SK-N-MC (cell line): ENCODE data around the gene RGS16.

Experiments
- DNase-seq: peaks from one replicate; pipeline ENCODE4 v3.0.0-alpha.2; 2011; ENCODE audit warnings: low read depth, low spot score
- H3K27ac ChIP-seq: fragments of 200-600 bp; sonication (generic); 2 replicates; pipeline ENCODE4 v1.5.1; 2016; ENCODE audit warnings: mixed run types
- H3K36me3 ChIP-seq: fragments of 200-600 bp; sonication (generic); 2 replicates; pipeline ENCODE4 v1.6.1; 2017; ENCODE audit warnings: antibody characterized with exemption, low read length, mixed read lengths; ENCODE audit not compliant: insufficient read depth
- H3K4me3 ChIP-seq: fragments of 200-600 bp; sonication (generic); 2 replicates; pipeline ENCODE4 v1.5.1; 2016
- H3K9ac ChIP-seq: fragments of 200-600 bp; sonication (generic); 2 replicates; pipeline ENCODE4 v1.8.0; 2017; ENCODE audit warnings: mixed run types, mixed read lengths; ENCODE audit not compliant: insufficient read length
- H3K9me3 ChIP-seq: fragments of 200-600 bp; sonication (generic); 2 replicates; pipeline ENCODE4 v1.6.1; 2017; ENCODE audit warnings: low read depth, mild to moderate bottlenecking, antibody characterized with exemption, low read length, moderate library complexity, mixed read lengths
- EZH2 ChIP-seq: fragments of 200-600 bp; sonication (generic); IDR thresholded peaks from one replicate; pipeline ENCODE4 v1.6.1; 2017; ENCODE audit warnings: antibody characterized with exemption
- FOXP2 ChIP-seq: optimal IDR thresholded peaks from 2 replicates; pipeline ENCODE3; 2011; ENCODE audit warnings: mild to moderate bottlenecking, moderate library complexity; ENCODE audit not compliant: insufficient read depth; ENCODE audit errors: extremely low read length, control extremely low read depth
- POLR2AphosphoS5 ChIP-seq: IDR thresholded peaks from 2 replicates; pipeline ENCODE4 v1.6.1; 2012; ENCODE audit warnings: mild to moderate bottlenecking, low read depth, low read length, borderline replicate concordance

RGS16 gene

GRCh38 chr1:182643699-182644098 lies 39.5 kb upstream of the RGS16 start:
- H3K9ac ChIP-seq = no peak overlapping the region
- H3K4me3 ChIP-seq = no peak overlapping the region
- no peak overlapping the region for H3K27ac ChIP-seq
- no peak for DNase-seq
- H3K9me3 ChIP-seq = no peaks in the 10 kb centered on the region
- no peaks in the 10 kb centered on the region for H3K36me3 ChIP-seq
- TF ChIP-seq POLR2AphosphoS5 = no peak
- TF ChIP-seq FOXP2 = no peak

GRCh38 chr1:182642461-182642860 lies 38.3 kb upstream of the RGS16 start:
- no peak overlapping the region for H3K4me3 ChIP-seq
- H3K36me3 ChIP-seq = no peaks in the 10 kb centered on the region
- H3K9ac ChIP-seq = no peak overlapping the region
- H3K9me3 ChIP-seq = no peaks in the 10 kb centered on the region
- TF ChIP-seq EZH2 = no peak
- TF ChIP-seq FOXP2 = no peak
- no peak for TF ChIP-seq POLR2AphosphoS5
- no peak for DNase-seq
- no peak overlapping the region for H3K27ac ChIP-seq

GRCh38 chr1:182641561-182641960 lies 37.4 kb upstream of the RGS16 start:
- TF ChIP-seq POLR2AphosphoS5 (no peak), EZH2 (no peak), FOXP2 (no peak)
- Histone ChIP-seq H3K9me3 (no peaks in the 10 kb centered on the region), H3K36me3 (no peaks in the 10 kb centered on the region), H3K27ac (no peak overlapping the region), H3K4me3 (no peak overlapping the region), H3K9ac (no peak overlapping the region)
- no peak for DNase-seq

- Histone ChIP-seq H3K27ac (no peak overlapping the region), H3K4me3 (no peak overlapping the region), H3K36me3 (no peaks in the 10 kb centered on the region), H3K9ac (no peak overlapping the region), H3K9me3 (no peaks in the 10 kb centered on the region)
- TF ChIP-seq FOXP2 (no peak), POLR2AphosphoS5 (no peak), EZH2 (no peak)
- no peak for DNase-seq
Observed at GRCh38 chr1:182639330-182639729, 35.1 kb upstream of the RGS16 start.

- Histone ChIP-seq H3K4me3 (no peak overlapping the region), H3K9ac (no peak overlapping the region), H3K9me3 (no peaks in the 10 kb centered on the region), H3K27ac (no peak overlapping the region), H3K36me3 (no peaks in the 10 kb centered on the region)
- no peak for DNase-seq
- TF ChIP-seq EZH2 = no peak
- TF ChIP-seq FOXP2 = no peak
- no peak for TF ChIP-seq POLR2AphosphoS5
Observed at GRCh38 chr1:182637769-182638168, 33.6 kb upstream of the RGS16 start.

- no peak for DNase-seq
- TF ChIP-seq POLR2AphosphoS5 = no peak
- TF ChIP-seq EZH2 = no peak
- no peak for TF ChIP-seq FOXP2
- H3K9ac ChIP-seq = no peak overlapping the region
- H3K4me3 ChIP-seq = no peak overlapping the region
- H3K27ac ChIP-seq = no peak overlapping the region
- H3K9me3 ChIP-seq = no peaks in the 10 kb centered on the region
- H3K36me3 ChIP-seq = no peaks in the 10 kb centered on the region
Observed at GRCh38 chr1:182635871-182636270, 31.7 kb upstream of the RGS16 start.

GRCh38 chr1:182634306-182635072 lies 30.3 kb upstream of the RGS16 start:
- DNase-seq = no peak
- TF ChIP-seq FOXP2 = no peak
- no peak for TF ChIP-seq POLR2AphosphoS5
- Histone ChIP-seq H3K9me3 (no peaks in the 10 kb centered on the region), H3K27ac (no peak overlapping the region), H3K36me3 (no peaks in the 10 kb centered on the region), H3K4me3 (no peak overlapping the region), H3K9ac (no peak overlapping the region)

GRCh38 chr1:182633657-182634281 lies 29.6 kb upstream of the RGS16 start:
- DNase-seq = no peak
- H3K4me3 ChIP-seq = no peak overlapping the region
- H3K9ac ChIP-seq = no peak overlapping the region
- H3K9me3 ChIP-seq = no peaks in the 10 kb centered on the region
- no peak overlapping the region for H3K27ac ChIP-seq
- no peaks in the 10 kb centered on the region for H3K36me3 ChIP-seq
- TF ChIP-seq FOXP2 = no peak
- TF ChIP-seq POLR2AphosphoS5 = no peak
- TF ChIP-seq EZH2 = no peak
